Neural cell (in vitro differentiated cells): Measurements from ENCODE around the gene POGZ. TPM values are rescaled to one million over a fixed set of nuclear protein-coding genes. Genes with fewer than 3 reads are reported as not detected.

Experiments used
- H2AFZ ChIP-seq: fragments of 200-600, 300-800 bp; sonication (generic), shearing (Covaris generic); 2 replicates; pipeline ENCODE4 v1.6.0; 2014; ENCODE audit warnings: low read depth, mild to moderate bottlenecking, antibody characterized with exemption, low read length, moderate library complexity
- H3F3A ChIP-seq: fragments of 200-600 bp; shearing (Covaris generic); 2 replicates; pipeline ENCODE4 v1.6.1; 2016; ENCODE audit warnings: mild to moderate bottlenecking, moderate library complexity, mixed read lengths, antibody characterized with exemption, low read length; ENCODE audit not compliant: insufficient read depth, poor library complexity, severe bottlenecking
- H3K27ac ChIP-seq: fragments of 200-600, 300-800 bp; sonication (generic), shearing (Covaris generic); 2 replicates; pipeline ENCODE4 v1.5.1; 2014; ENCODE audit warnings: mild to moderate bottlenecking, low read length, moderate library complexity
- H3K27me3 ChIP-seq: fragments of 300-800, 200-600 bp; sonication (generic), shearing (Covaris generic); 2 replicates; pipeline ENCODE4 v1.6.0; 2014; ENCODE audit warnings: mild to moderate bottlenecking, low read depth, low read length, moderate library complexity; ENCODE audit not compliant: insufficient read depth
- H3K36me3 ChIP-seq: fragments of 300-800, 200-600 bp; sonication (generic), shearing (Covaris generic); 2 replicates; pipeline ENCODE4 v1.5.1; 2014; ENCODE audit warnings: mild to moderate bottlenecking, antibody characterized with exemption, low read length, moderate library complexity; ENCODE audit not compliant: insufficient read depth
- H3K4me2 ChIP-seq: fragments of 300-800, 200-600 bp; sonication (generic), shearing (Covaris generic); 2 replicates; pipeline ENCODE4 v1.6.0; 2014; ENCODE audit warnings: mild to moderate bottlenecking, low read length
- H3K4me3 ChIP-seq: fragments of 300-800, 200-600 bp; sonication (generic), shearing (Covaris generic); 2 replicates; pipeline ENCODE4 v1.5.1; 2014; ENCODE audit warnings: mild to moderate bottlenecking, low read length, moderate library complexity
- H3K79me2 ChIP-seq: fragments of 200-600 bp; shearing (Covaris generic); replicated peaks from 2 replicates; pipeline ENCODE4 v1.6.0; 2014; ENCODE audit warnings: mild to moderate bottlenecking, low read length, moderate library complexity; ENCODE audit not compliant: insufficient read depth
- H3K9ac ChIP-seq: fragments of 300-800, 200-600 bp; sonication (generic), shearing (Covaris generic); 2 replicates; pipeline ENCODE4 v1.6.1; 2016; ENCODE audit warnings: mild to moderate bottlenecking, low read length, mixed read lengths
- H3K9me2 ChIP-seq: fragments of 200-600 bp; shearing (Covaris generic); 2 replicates; pipeline ENCODE4 v1.6.1; 2016; ENCODE audit warnings: mild to moderate bottlenecking, low read length, mixed read lengths; ENCODE audit not compliant: insufficient read depth
- H3K9me3 ChIP-seq: fragments of 200-600, 300-800 bp; sonication (generic), shearing (Covaris generic); 2 replicates; pipeline ENCODE4 v1.6.1; 2016; ENCODE audit warnings: mild to moderate bottlenecking, mixed run types, low read length, moderate library complexity, mixed read lengths
- H4K20me1 ChIP-seq: fragments of 200-600 bp; shearing (Covaris generic); 2 replicates; pipeline ENCODE4 v1.6.1; 2016; ENCODE audit warnings: mild to moderate bottlenecking, mixed run types; ENCODE audit not compliant: insufficient read depth
- EP300 ChIP-seq: fragments of 450-650 bp; conservative IDR thresholded peaks from 2 replicates; pipeline ENCODE4 v1.6.1; 2014; ENCODE audit warnings: antibody characterized with exemption, mild to moderate bottlenecking, moderate library complexity; ENCODE audit not compliant: poor library complexity, severe bottlenecking
- EZH2 ChIP-seq: fragments of 200-600, 300-800 bp; shearing (Covaris generic), sonication (generic); IDR thresholded peaks from 2 replicates; pipeline ENCODE4 v1.6.1; 2014; ENCODE audit warnings: antibody characterized with exemption, low read length, borderline replicate concordance, mild to moderate bottlenecking; ENCODE audit not compliant: insufficient read depth, poor library complexity, severe bottlenecking
- MXI1 ChIP-seq: fragments of 450-650 bp; conservative IDR thresholded peaks from 2 replicates; pipeline ENCODE4 v1.6.1; 2014; ENCODE audit warnings: antibody characterized with exemption, mild to moderate bottlenecking; ENCODE audit not compliant: poor library complexity, severe bottlenecking
- POLR2AphosphoS5 ChIP-seq: IDR thresholded peaks from 2 replicates; pipeline ENCODE4 v1.6.1; 2012
- RAD21 ChIP-seq: fragments of 450-650 bp; conservative IDR thresholded peaks from 2 replicates; pipeline ENCODE4 v1.6.1; 2014; ENCODE audit warnings: antibody characterized with exemption, mild to moderate bottlenecking, moderate library complexity
- SMC3 ChIP-seq: fragments of 450-650 bp; conservative IDR thresholded peaks from 2 replicates; pipeline ENCODE4 v1.6.1; 2014; ENCODE audit warnings: antibody characterized with exemption, mild to moderate bottlenecking, moderate library complexity; ENCODE audit not compliant: poor library complexity
- TAF1 ChIP-seq: IDR thresholded peaks from 2 replicates; pipeline ENCODE4 v1.6.1; 2012; ENCODE audit warnings: low read depth
- polyA plus RNA-seq: library from polyadenylated mRNA; depleted of rRNA; stranded (reverse); fragments of >200 nt; gene quantifications from 2 replicates; pipeline ENCODE4 v1.2.3, GENCODE V29; 2014
- TF ChIP-seq, protein P1 (sequence below): IDR thresholded peaks from 2 replicates; pipeline ENCODE4 v1.6.1; 2012; ENCODE audit warnings: borderline replicate concordance
- TF ChIP-seq, protein P2 (sequence below): fragments of 450-650 bp; IDR thresholded peaks from 2 replicates; pipeline ENCODE4 v1.5.1; 2014; ENCODE audit warnings: antibody characterized with exemption, mild to moderate bottlenecking, moderate library complexity; ENCODE audit not compliant: poor library complexity, severe bottlenecking

The POGZ gene
- polyA plus RNA-seq, 1 donor from 2014 or later: 50.2 TPM

DNA sequence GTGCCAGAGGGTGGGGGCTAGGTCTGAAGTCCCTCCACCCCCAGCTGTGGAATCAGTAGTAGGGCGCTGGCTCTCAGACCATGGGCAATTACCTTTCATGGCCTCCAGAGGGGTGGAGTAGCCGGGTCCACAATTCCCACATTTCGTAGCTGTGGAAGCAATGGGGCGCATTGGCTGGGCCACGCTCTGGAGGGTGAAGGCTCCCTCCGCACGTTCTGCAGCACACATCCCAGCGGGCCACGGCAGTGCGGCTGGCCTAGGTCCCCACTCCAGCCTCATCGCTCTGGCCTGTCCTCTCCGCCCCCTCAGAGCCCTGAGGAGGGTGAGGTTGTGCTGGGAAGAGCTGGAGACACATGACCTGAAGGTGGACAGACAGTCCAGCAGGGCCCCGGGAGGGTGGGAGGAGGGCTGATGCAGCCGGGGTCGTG lies 89.7 kb downstream of the POGZ start:
- H3K9me3 ChIP-seq: no peaks in the 10 kb centered on the region
- H3K4me2 ChIP-seq: no peak overlapping the region
- no peaks in the 10 kb centered on the region for H3K9me2 ChIP-seq
- H3K4me3 ChIP-seq: no peak overlapping the region
- no peak overlapping the region for H2AFZ ChIP-seq
- H3F3A ChIP-seq: no peaks in the 10 kb centered on the region
- no peaks in the 10 kb centered on the region for H4K20me1 ChIP-seq
- H3K36me3 ChIP-seq: no peaks in the 10 kb centered on the region
- no peaks in the 10 kb centered on the region for H3K79me2 ChIP-seq
- H3K9ac ChIP-seq: no peak overlapping the region
- no peaks in the 10 kb centered on the region for H3K27me3 ChIP-seq
- no peak overlapping the region for H3K27ac ChIP-seq
- TF ChIP-seq, protein P1, sequence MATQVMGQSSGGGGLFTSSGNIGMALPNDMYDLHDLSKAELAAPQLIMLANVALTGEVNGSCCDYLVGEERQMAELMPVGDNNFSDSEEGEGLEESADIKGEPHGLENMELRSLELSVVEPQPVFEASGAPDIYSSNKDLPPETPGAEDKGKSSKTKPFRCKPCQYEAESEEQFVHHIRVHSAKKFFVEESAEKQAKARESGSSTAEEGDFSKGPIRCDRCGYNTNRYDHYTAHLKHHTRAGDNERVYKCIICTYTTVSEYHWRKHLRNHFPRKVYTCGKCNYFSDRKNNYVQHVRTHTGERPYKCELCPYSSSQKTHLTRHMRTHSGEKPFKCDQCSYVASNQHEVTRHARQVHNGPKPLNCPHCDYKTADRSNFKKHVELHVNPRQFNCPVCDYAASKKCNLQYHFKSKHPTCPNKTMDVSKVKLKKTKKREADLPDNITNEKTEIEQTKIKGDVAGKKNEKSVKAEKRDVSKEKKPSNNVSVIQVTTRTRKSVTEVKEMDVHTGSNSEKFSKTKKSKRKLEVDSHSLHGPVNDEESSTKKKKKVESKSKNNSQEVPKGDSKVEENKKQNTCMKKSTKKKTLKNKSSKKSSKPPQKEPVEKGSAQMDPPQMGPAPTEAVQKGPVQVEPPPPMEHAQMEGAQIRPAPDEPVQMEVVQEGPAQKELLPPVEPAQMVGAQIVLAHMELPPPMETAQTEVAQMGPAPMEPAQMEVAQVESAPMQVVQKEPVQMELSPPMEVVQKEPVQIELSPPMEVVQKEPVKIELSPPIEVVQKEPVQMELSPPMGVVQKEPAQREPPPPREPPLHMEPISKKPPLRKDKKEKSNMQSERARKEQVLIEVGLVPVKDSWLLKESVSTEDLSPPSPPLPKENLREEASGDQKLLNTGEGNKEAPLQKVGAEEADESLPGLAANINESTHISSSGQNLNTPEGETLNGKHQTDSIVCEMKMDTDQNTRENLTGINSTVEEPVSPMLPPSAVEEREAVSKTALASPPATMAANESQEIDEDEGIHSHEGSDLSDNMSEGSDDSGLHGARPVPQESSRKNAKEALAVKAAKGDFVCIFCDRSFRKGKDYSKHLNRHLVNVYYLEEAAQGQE: no peak
- TF ChIP-seq SMC3 (no peak), EZH2 (no peak), RAD21 (no peak), EP300 (no peak), TAF1 (no peak), POLR2AphosphoS5 (no peak), MXI1 (no peak)
- TF ChIP-seq, protein P2, sequence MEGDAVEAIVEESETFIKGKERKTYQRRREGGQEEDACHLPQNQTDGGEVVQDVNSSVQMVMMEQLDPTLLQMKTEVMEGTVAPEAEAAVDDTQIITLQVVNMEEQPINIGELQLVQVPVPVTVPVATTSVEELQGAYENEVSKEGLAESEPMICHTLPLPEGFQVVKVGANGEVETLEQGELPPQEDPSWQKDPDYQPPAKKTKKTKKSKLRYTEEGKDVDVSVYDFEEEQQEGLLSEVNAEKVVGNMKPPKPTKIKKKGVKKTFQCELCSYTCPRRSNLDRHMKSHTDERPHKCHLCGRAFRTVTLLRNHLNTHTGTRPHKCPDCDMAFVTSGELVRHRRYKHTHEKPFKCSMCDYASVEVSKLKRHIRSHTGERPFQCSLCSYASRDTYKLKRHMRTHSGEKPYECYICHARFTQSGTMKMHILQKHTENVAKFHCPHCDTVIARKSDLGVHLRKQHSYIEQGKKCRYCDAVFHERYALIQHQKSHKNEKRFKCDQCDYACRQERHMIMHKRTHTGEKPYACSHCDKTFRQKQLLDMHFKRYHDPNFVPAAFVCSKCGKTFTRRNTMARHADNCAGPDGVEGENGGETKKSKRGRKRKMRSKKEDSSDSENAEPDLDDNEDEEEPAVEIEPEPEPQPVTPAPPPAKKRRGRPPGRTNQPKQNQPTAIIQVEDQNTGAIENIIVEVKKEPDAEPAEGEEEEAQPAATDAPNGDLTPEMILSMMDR: no peak

DNA sequence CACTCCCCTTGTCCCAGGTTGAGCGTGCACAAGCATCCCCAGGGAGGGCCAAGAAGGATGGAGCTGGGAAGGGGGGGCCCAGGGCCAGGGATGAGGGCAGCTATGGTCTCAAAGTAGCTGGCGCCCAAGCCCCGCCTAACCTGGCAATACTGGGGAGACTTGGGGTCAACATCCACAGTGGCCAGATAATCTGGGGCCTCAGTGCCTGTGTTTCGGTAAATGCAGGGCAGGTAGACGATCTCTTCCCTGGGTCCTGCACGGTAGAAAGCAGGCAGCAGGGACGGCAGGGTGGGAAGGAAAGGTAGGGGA lies 90.0 kb downstream of the POGZ start:
- Histone ChIP-seq H3K79me2 (no peaks in the 10 kb centered on the region), H3K9ac (no peak overlapping the region), H3K4me3 (no peak overlapping the region), H3K9me2 (no peaks in the 10 kb centered on the region), H3K4me2 (no peak overlapping the region), H2AFZ (no peak overlapping the region), H3K27ac (no peak overlapping the region), H3K9me3 (no peaks in the 10 kb centered on the region), H3F3A (no peaks in the 10 kb centered on the region), H4K20me1 (no peaks in the 10 kb centered on the region), H3K27me3 (no peaks in the 10 kb centered on the region), H3K36me3 (no peaks in the 10 kb centered on the region)
- TF ChIP-seq EZH2: no peak
- no peak for TF ChIP-seq MXI1
- TF ChIP-seq, protein P2: no peak
- TF ChIP-seq TAF1: no peak
- no peak for TF ChIP-seq RAD21
- TF ChIP-seq POLR2AphosphoS5: no peak
